HG02763 (cell line): ENCODE results near the gene MBNL1.

Experiments
- ATAC-seq: cut with Tn5 transposase; IDR thresholded peaks from one replicate; pipeline ENCODE4 v1.9.1; 2021; ENCODE audit warnings: mild to moderate bottlenecking, moderate library complexity; ENCODE audit not compliant: unreplicated experiment

The MBNL1 gene

DNA sequence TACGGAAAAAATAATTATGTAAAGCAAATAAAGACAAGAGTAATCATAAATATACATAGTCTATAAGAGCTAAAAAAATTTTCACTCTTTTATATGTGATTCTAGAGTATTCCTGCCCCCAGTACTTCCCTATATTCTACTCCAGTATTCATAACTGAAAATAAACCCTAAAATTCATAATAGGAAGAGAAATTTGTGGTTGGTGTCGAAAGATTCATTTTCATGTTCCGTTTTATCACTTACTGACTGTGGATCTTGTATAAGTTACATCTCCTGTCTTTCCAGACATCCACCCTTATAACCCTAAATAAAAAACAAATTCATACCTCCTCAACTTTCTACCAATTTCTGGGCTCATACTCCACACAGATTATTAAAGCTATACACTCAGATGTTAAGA lies 16.0 kb upstream of the MBNL1 start:
- ATAC-seq, result no peak

DNA sequence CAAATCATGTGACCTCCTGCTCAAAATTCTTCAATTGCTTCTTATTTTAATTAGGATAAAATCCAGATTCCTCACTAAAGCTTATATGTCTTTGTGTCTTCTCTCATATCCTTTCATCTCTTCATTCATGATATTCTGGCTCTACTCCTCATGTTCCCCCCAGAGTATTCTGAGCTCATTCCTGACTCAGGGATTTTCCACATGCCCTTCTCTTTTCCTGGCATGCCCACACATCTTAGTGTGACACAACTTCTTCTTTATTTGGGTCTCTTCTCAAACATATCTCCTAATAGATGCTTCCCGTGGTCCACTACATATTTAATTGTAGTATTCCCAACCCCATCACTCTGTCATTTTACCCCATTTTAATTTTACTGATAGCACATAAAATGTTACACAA lies 15.2 kb upstream of the MBNL1 start:
- ATAC-seq, result no peak

DNA sequence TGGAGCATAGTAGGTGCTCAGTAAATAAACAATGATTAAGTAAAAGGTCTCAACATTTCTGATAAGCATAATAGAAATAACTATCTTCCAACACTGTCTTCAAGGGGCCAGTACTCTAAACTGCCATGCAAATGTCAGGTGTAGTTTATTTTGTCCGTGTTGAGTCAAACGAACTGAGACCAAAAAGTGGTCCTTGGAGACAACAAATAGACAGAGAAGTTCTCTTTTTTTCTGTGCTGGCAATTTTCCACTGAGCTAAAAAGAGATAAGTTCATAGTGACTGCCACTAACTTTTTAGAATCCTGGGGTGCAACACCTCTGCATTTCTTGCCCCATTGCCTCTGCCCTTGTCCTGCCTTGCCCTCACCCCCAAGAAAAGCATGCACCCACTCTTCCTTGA lies 14.7 kb upstream of the MBNL1 start:
- ATAC-seq, result no peak

DNA sequence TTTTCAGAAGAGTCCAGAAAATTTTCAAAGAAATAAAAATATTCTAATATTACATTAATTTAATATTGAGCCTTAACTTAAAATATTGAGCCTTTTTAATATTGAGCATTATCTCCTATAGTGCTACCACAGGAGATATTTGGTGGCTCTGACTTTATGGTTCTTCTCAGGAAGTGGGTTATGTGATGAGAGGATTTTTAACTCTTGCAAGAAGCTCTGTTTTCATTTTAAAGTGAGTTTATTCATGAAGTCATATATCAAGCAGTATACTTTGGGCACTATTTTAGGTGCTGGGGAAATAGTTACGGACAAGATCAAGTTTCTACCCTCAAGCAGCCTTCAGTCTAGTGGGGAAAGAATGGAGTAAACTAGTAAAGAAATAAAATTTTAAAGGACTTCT lies 13.4 kb upstream of the MBNL1 start:
- no peak for ATAC-seq

DNA sequence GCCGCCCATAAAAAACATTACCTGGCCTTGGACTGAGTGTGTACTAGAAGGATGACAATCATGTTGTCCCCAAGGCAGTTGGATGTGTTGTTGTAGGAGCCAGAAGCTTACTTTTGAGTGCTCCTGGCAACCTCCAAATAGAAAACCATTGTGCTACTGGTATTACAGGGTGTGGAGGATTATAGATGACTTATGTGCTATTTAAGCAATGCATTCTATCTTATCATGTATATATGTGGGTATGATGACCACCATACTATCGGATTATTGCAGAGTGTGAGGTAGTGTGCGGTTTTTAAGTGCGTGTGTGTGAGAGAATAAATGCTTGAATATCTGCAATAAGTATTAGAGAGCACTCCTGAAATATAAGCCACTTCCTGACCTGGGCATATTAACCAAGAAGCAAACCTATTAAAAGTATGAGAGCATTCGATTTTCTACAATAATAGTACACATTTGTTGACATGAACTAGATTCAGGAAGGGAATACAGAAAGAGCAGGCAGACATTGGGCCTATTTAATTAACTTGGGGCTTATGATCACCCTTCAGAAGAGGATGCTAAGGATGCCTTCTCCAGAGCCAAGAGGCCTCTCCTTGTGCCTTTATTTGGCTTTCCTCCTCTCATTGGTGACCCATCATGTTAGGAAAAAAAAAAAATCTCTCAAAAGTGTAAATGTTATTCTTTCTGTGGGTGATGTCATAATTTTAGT lies 11.7 kb upstream of the MBNL1 start:
- ATAC-seq, result no peak

DNA sequence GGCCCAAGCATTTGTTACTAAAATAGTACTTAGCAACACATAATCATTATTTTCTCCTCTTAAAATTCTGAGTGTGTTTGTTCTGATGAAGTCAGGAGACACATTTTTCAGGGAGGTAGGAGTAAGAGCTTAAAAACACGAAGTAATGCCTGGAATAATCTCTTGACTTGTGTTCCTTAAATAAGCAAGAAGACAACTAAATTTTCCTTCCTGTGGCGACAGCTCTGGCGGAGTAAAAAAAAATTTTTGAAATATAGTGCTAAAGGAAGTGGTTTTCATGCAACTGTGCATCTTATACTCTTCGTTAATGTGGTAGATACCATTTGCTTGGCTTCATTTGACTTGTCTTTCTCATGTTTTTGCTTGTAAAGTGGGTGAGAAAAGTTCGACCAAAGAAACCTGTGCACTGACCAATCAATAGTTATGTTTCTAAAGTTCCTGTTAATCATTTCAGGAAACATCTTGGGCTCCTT lies 11.1 kb upstream of the MBNL1 start:
- ATAC-seq, result peak; percentile 74

DNA sequence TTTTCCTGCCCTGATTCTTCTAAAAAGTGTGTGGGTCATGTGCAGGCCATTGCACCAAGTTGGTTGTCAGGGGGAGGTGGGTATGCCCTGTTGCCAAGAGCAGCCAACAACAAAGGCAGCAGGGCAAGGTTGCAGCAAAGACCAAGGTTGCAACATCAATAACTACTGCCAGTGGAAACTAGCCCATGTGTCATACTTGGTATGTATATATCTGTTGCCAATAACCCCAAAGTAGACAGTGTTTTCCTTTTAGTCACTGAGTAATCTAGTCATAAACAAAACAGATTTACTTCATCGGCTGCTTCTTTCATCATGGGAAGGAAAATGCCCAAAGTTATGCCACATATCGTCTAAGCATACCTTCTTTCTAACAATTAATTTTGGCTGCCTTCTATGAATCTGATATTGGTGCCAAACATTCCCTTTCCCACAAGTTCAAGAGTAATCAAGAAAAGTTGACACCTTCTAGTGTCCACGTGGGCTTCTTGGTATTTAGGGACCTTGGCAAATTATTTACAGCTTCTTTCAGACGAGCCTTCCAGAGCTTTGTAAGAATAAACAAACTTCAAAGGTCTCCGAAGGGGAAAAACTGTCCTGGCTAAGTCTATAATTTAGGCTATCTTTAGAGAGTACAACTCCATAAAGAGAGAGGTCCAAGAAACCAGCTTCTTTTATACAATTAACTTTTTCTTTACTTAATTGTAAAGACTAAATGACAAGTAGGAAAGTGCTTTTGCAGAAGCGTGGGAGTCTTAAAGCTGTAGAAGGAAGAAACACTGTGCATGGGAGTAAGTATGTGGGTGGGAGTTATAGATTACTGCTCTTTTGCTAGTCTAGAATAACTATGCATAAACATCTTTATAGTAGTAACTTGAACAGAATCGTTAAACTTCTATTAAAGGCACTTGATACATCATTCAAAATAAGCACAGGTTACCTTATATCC lies 10.0 kb upstream of the MBNL1 start:
- peak; percentile 39 for ATAC-seq

DNA sequence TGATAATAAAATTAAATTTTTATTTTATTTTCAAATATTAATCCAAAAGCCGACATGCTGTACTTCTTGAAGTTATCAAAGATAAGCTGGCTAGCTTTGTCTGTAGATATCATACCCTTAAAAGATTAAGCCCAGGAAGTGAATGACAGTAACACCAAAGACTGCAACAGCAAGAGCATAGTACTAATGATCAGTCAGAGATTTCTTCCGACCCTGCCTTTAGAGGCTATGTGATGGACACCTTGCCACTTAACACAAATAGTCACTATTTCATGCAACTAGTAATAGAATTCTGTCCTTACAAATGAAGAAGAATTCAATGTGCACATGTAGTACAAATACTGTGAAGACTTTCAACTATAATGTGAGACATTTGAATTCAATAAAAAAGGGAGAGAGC lies 9.3 kb upstream of the MBNL1 start:
- no peak for ATAC-seq

DNA sequence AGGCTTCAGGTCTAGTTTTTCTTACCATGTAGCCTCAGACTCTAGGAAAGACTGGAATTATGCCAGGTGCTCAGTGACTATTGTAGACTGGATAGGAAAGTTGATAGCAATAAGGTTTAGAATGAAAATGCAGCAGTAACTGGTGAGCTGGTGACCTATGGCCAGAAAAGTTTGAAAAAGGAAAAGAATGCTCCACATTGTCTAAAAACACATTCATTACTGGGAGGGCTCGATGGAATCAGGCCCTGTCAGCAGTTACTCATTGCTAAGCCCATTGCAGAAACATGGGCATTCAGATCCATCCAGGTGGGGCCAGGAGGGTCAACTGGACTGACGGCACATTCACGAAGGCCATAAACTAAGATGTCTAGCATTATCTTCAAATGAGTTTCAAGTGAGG lies 8.7 kb upstream of the MBNL1 start:
- no peak for ATAC-seq

DNA sequence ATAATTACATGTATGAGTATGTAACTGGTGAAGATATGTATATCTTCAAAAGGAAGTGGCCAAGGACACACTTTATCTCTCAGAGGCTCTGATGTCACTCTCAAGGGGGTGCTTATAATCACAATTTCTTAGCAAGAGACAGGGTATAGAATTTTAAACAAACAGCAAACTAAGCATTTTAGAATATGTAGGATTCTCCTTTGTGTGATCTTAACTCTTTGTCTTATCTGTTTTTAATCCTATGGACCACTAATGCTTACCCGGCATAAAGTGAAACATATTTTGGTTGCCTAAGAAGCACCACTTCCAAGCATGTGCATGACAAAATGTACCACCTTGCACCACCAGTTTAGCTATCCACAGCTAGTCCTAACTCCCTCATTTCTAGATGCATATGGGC lies 8.2 kb upstream of the MBNL1 start:
- no peak for ATAC-seq

DNA sequence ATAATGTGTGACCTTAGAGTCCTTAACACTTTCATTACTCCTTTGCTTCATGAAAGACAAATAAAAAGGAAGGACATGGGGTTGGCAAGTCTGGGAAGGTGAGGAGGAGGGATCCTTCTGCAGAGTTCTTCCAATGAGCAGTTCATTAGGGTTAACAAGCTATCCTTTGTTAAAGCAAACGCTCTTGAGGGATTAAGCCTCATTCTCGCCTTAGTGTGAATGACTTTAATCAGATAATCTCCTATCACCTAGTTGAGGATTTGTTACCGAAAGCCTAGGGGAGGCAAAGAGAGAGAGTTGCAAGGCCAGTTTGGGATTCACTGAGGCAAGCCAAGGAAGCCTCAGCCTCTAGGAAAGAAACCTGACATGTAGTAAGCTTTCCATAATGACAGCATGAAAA lies 7.4 kb upstream of the MBNL1 start:
- ATAC-seq, result no peak

DNA sequence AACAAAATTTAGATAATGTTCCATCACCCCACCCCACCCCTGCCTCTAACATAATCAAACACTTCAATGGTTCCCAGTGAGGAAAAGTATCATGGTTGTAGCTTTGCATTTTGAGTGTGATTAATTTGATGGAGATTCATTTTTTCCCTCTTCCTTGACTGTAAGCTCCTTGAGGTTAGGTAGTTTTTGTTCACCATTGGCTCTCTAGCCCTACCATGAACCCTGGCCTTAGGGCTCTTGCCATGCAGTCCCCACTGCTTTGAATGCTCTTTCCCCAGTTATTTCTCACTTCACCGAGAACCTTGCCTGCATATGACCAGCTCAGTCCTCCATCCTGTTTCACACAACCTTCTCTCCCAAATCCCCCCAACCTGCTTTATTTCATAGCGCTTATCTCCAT lies 5.0 kb upstream of the MBNL1 start:
- no peak for ATAC-seq

DNA sequence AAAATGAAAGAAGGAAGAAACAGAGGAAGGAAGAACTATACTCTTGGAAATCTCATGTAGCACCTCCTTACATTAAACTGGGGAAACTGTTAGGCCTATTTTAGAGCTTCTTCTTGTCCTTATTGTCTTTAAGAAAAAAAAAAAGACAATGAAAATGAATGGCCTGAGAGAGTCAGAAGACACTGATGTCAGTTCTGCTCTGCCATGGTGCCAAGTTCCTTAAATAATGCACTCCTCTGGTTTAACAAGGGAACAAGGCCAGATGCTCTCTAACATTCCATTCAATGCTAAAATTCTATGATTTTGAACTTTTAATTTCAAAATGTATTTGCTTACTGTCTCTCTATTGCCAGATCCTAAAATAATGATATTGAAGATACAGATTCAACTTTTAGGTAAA lies 4.4 kb upstream of the MBNL1 start:
- ATAC-seq, result no peak

DNA sequence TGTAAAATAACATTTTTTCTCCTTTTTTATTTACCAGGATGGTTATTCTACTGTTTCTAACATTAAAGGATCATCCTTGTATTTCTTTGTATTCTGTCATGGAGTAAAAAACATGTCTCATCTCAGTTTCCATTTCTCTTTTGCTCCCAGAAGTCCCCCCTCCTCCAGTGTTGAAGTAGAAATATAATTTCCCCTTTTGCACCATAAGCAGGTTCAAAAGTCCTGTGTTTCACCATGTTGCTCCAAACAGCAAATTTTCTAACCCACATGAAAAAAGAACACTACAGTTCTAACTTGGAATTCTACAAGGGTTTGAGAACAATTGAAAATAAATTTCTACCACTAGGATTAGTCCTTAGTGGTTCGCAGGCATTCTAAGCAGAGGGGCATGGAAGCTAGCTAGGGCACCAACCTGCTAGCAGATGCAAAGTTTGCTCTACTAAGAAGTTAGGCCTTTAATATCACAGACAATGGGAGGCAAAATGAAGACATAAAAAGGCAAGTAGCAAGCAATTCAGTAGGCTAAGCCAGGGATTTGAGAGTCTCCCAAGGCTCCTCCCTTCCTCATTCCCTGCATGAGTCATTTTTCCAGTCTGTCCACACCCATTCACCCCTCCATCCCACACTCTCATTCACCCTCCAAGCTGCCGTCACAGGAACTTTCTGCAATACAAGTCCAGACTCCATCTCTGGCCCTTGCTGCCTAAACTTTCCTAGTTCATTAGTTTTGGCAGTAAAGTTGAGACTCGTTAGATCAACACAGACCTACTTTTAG lies 2.3 kb upstream of the MBNL1 start:
- ATAC-seq, result no peak

DNA sequence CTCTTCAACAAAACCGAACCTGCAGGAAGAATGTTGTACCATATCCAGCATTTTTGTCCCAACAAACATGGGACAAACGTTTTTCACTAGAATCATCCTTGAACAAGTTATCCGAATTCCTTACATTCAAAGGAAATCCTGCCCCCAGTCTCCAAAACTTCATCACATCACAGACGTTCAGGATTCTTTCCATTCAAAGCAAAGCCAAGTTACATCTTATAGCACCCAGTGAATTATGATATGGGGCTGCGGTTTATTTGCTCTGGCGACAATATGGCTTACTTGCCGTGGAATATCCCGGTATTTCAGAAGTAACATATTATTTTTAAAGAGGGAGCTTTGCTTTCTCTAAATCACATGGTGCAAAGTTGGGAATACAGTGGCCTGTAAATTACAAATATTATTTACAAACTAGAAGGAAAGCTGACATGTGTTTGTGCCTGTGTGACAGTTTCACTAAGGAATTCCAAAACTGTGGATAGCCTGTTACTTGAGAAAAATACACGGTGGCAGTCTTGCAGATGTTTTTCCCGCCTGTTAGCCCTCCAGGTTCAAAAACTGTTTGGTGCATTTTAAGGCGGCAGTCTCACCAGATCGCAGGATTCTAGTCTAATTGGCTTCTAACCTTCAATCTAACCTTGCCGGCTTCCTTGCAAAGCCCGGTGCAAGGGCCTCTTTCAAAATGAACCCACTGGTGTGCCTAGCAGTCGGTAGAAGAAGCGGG lies 736 bp upstream of the MBNL1 start:
- ATAC-seq, result no peak

DNA sequence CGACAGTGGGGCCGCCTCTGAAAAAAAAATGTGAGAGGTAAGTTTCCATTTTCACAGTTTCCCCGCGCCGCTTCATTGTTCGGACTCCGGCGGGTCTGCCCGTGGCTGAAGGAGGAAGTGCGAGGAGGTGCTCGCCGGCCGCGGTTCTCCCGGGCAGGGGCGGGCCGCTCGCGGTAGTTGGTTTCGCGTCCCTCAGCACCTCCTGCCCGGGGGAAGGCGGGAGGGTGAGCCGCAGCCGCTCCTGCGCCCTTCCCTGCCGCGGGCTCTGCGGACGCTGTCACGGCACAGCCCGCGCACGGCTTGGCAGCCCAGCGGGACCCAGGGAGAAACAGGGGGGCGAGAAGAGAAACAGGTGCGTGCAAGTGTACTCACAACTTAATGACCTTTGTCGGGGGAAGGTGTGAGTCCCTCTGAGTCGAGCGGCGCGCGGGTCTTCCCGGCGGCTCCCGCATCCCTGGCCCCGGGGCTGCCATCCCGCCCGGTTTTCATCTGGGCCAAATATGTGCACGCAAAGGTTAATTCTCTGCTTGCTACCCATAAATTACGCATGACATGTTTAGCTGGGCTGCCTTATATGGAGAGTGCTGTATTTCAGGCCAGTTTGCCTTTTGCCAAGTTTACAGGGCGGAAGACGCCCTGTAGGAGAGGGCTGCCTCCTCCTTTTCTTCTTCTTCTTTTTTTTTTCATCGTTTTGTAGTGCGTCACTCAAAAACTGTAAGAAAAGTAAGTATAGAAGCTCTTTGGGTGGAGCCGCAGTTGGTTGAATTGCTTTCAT lies 514 bp downstream of the MBNL1 start:
- ATAC-seq, result peak; percentile 61

DNA sequence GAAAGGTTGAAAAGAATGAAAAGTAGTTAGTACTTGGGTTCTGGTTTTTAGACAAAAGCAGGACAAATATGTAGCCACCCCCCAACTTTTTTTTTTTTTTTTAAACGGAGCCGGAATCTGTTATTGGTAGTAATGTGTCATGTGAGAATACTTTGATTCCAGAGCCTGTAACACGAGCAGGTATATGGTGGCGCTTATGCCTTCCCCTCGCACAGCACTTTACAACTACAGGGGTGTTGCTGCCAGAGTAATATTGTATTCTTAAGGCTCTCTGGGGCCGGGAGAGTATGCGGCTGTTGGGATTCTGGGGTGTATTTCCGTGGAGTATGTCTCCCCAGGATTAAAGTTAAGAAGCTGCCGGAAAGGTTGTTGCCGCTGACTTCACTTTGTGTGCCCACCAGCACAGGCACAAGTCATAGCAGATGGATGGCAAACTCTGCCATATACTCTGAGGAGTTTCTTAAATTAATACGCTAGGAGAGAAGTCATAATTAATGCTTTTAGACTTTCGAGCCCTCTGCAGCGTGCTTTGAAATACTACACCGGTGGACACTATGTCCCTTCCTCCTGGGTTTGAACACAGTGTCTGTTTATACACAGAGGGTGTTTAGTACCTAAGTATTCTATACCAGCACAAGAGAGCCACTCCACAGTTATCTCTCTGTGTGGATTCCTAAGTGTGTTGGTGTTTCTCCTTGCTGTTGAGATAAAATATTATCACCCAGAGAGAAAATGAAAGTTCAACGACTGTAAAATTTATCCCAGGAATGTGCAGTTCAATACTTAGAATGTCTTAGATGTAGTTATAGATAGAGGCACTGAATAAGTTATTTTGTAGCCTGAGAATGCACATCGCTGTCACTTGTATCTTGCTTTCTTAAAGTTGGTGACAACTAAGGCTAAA lies 1.4 kb downstream of the MBNL1 start:
- no peak for ATAC-seq

DNA sequence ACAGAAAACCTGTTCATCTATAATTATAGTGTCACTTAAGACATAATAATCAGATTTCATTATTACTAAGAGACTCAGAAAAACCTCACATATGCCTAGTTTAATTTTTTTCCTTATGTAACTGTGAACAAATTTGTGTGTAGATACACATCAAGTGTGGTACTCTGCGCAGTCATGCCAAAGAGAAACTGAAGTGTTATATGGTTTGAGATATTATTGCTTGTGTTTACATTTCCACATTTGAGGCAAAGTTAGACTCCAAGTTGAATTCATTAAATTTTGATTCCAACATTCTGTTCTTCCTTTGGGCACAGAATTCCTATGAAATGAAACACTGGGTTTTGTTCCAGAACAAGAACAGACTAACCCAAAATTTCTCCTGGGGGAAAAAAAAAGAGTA lies 2.2 kb downstream of the MBNL1 start:
- no peak for ATAC-seq
